Activated effector memory CD4-positive, alpha-beta T cell treated with Interleukin-2 at 50 U/mL for 16 hours (primary cell): Measurements from ENCODE around the gene MLN.

Experiments
- DNase-seq: peaks from one replicate; pipeline ENCODE4 v3.0.0-alpha.2; 2020

Gene MLN

GRCh38 chr6:33813990-33814985, 10.5 kb upstream of the MLN start:
- no peak for DNase-seq

- DNase-seq = no peak
These were observed 9.6 kb upstream of the MLN start for GRCh38 chr6:33813246-33813904.

DNA sequence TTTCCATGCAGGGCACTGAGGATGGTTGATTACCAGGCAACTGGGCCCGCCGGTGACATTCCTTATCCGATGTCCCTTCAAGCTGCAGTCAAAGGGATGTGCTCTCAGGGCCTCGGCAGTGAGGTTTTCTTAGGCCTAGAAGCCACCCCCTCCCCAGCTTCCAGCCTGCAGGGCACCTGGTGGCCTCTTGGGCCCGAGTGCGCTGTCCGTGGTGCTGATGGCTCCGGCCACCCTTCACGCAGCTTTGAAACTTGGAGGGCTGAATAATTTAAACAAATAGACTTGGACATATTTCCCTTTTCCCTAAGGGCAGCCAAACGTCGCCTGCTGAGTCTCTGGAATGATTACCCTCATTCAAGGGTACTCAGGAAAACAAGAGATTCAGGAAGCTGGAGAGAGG, 8.9 kb upstream of the MLN start:
- no peak for DNase-seq

- DNase-seq = no peak
These were observed 5.8 kb upstream of the MLN start for GRCh38 chr6:33809594-33809993.

- no peak for DNase-seq
These were observed 4.9 kb upstream of the MLN start for GRCh38 chr6:33808641-33809180.

GRCh38 chr6:33807606-33808005, 3.8 kb upstream of the MLN start:
- DNase-seq = no peak

GRCh38 chr6:33806841-33807240, 3.0 kb upstream of the MLN start:
- DNase-seq = no peak

DNA sequence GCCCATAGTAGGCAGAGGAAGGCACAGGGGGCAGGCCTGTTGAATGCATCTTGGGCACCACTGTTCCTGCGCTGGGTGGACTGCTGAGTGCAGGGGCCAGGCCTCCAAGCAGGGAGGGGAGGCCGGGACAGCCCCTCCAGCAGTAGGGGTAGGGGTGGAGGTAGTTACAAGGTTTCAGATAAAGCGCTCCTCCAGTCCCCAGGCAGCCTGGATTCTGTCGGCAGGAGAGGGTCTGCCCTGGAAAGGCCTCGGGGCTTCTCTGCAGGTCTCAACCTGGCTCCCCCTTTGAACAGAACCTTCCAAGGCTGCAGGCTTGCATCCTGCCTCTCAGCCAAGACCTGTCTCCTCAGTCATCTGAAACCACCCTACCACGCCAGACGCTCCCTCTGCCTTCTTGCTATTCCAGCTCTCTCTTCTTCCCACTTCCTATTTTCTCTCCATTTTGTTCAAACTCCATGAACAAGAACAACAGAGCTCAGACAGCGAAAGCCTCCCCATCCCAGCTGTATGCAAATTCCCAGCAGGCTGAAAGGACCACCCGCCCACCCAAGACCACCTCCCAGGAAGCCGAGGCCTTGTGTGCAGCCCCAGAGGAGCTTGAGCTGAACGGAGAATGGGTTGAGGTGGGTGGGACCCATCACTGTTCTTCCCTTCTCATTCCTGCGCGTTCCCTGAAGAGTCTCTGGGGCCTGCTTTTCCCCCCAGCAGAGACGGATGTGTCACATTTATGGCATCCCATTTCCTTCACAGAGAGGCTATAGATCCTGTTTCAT, 1.4 kb downstream of the MLN start:
- no peak for DNase-seq

- DNase-seq = no peak
These were observed 2.2 kb downstream of the MLN start for GRCh38 chr6:33801611-33802010.

DNA sequence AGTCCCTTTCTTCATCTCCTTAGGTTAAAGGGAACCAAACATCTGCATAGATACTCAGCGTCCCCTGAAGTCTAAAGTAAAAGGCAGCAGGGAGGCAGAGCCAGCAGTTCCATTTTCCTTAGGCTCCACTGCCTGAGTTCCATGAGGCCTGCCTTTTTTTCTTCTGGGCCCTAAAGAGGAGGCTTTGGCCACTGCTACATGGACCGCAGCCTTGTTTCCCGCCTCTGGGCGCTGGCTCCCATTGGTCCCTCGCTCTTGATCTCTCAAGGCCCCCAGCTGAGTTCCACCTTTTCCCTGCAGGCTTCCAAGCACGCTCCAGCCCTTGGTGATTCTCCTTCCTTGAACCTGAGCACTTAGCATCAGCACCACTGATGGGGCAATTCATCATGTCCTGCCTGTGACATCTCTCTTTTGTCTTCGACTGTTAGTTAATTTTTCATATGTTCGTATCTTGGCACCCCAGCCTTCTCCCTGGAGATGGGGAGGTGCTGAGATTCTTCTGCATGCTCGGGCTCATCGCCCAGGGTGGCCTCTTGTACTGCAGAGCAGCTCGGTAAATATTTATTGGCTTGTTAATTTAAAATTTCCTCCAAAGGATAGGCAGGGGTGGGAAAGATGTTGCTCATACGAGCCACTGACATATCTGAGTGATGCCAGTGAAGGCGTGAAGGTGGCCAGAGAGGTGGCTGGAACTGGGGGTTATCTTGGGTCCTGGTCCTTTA, 3.4 kb downstream of the MLN start:
- DNase-seq = no peak

- no peak for DNase-seq
These were observed 4.2 kb downstream of the MLN start for GRCh38 chr6:33799454-33800113.

GRCh38 chr6:33798343-33798848, 5.4 kb downstream of the MLN start:
- DNase-seq = no peak

- DNase-seq = no peak
These were observed 6.0 kb downstream of the MLN start for GRCh38 chr6:33797626-33798342.

- no peak for DNase-seq
These were observed 8.7 kb downstream of the MLN start for GRCh38 chr6:33794910-33795623.

GRCh38 chr6:33792981-33793380, 10.8 kb downstream of the MLN start:
- no peak for DNase-seq

DNA sequence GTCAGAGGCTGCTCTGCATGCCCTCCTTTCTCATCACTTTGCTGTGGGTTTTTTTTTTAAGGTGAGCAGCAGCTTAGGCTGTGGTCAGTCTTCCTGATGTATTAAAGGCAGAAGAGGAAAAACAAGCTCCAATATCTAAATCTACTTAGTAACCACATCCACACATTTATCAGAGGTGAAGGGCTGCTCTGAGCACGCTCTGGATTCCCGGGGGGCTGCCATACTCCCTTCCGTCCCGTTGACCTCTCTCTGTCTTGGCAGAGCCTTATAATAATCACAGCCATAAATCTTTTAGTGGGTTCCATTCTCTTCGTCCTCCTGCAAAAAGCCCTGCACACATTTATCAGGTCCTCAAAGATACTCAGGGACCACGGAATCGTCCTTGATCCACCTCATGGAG, 12.2 kb downstream of the MLN start:
- DNase-seq = no peak

DNA sequence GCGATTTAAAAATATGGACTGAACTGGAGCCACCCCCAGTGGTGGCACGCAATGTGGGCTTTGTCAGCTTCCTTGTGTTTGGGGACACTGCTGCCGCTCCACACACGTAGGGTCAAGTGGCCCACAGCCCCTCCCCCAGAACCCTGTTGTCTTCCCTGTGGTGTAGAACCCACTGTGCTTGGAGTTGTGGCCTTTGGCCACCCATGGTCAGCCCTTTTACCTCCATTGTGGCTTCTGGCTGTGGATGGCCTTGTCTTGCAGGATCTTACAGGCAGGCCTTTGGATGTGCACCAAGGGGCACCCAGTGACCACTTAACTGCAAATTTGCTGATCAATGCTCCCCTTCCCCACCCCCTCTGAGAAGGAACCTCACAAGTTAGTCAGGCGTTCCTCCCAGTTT, 12.9 kb downstream of the MLN start:
- DNase-seq = no peak

DNA sequence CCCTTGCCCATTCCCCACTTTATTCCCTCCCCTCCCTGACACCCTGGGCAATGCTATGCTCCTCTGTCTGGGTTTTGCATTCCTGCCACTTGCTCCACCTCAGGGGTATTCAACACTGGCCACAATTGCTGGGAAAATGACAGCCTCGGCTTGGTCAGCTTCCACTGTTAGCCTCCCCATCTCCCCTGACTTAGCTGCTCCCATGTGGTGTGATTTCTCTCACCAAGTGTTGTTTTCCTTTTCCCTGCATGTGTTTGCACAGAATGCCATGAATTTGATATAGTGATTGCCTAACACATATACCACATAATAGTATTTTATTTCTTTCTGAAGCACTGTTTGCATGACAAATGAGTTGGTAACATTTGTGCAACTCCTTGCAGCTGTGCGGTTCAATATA, 13.4 kb downstream of the MLN start:
- DNase-seq = no peak

DNA sequence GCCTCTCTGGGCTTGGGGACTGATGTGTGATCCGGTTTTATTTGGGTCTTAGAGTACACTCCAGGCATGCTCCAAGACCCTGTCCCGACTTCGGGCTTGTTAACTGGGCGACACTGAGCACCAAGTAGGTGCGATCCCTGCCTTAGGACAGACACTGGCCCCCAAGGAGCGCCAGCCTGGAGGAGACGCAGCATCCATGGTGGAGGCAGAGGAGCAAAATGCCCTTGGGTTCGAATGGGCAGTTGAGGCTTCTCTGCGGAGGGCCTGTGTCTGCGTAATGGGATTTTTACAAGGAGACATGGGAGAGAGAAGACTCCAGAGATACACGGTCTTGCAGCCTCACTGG, 14.3 kb downstream of the MLN start:
- DNase-seq = no peak
